GM12891 (cell line): ENCODE results near the gene ATL1.
"Not testable (repeated sequence)": the region's sequence is repeated elsewhere in the genome, so short reads cannot be mapped to it uniquely, and the experiment has no call there.

Experiments
- DNase-seq: peaks from one replicate; pipeline ENCODE4 v3.0.0; 2011; ENCODE audit warnings: low spot score; ENCODE audit not compliant: insufficient read length
- FAIRE-seq: peaks from 2 replicates; lab custom pipeline; 2011; peaks lifted over from hg19 to GRCh38; lab: Jason Lieb, UNC
- PAX5 ChIP-seq: IDR thresholded peaks from 2 replicates; pipeline ENCODE4 v1.6.1; 2011; ENCODE audit warnings: low read length, moderate library complexity, mild to moderate bottlenecking; ENCODE audit not compliant: insufficient read depth, severe bottlenecking
- POLR2A ChIP-seq: IDR thresholded peaks from 2 replicates; pipeline ENCODE4 v1.6.1; 2011; ENCODE audit warnings: low read depth, low read length, control low read depth
- POLR2AphosphoS5 ChIP-seq: IDR thresholded peaks from 2 replicates; pipeline ENCODE4 v1.6.1; 2011; ENCODE audit warnings: low read depth, low read length, control low read depth
- POU2F2 ChIP-seq: IDR thresholded peaks from 2 replicates; pipeline ENCODE4 v1.6.1; 2011; ENCODE audit warnings: low read depth, mild to moderate bottlenecking, control low read depth, low read length, moderate library complexity
- SPI1 ChIP-seq: IDR thresholded peaks from 2 replicates; pipeline ENCODE4 v1.6.1; 2011; ENCODE audit warnings: low read depth, low read length, control low read depth
- TAF1 ChIP-seq: IDR thresholded peaks from 2 replicates; pipeline ENCODE4 v1.6.1; 2011; ENCODE audit warnings: low read depth, low read length, control low read depth

Gene ATL1

GRCh38 chr14:50647282-50647681 is 87.3 kb downstream of the ATL1 start:
- peak; percentile 94 for FAIRE-seq
- DNase-seq, result no peak
- TF ChIP-seq SPI1 (no peak), PAX5 (peak; percentile 40)

GRCh38 chr14:50647753-50648152 is 87.8 kb downstream of the ATL1 start:
- no peak for FAIRE-seq
- TF ChIP-seq PAX5 (no peak), SPI1 (no peak), POLR2A (no peak), POU2F2 (no peak), POLR2AphosphoS5 (no peak)
- DNase-seq, result no peak

GRCh38 chr14:50649691-50650090 is 89.7 kb downstream of the ATL1 start:
- no peak for DNase-seq
- peak; percentile 74 for FAIRE-seq
- TF ChIP-seq POLR2A (no peak), SPI1 (no peak), POU2F2 (no peak), TAF1 (no peak), PAX5 (no peak), POLR2AphosphoS5 (no peak)

DNA sequence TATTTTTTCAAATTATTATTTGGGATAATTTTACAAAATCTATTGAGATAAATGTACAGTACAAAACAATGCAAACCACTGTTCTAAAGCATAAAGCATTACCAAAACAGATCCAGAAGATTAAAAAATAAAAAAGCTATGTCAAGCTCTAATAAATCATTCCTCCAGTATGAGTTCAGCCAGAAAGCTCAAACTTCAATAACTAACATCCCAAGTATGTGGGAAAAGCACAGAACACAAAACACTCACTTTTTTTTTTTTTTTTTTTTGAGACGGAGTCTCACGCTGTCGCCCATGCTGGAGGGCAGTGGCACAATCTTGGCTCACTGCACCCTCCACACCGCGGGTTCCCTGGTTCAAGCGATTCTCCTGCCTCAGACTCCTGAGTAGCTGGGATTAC is 96.8 kb downstream of the ATL1 start:
- DNase-seq, result no peak
- TF ChIP-seq TAF1, result no peak
- TF ChIP-seq POU2F2, result no peak
- no peak for TF ChIP-seq PAX5
- no peak for TF ChIP-seq POLR2A
- TF ChIP-seq SPI1, result no peak
- no peak for TF ChIP-seq POLR2AphosphoS5
- no peak for FAIRE-seq

- FAIRE-seq, result no peak
- TF ChIP-seq PAX5, result no peak
- no peak for TF ChIP-seq SPI1
- no peak for TF ChIP-seq POLR2A
- no peak for TF ChIP-seq TAF1
- no peak for TF ChIP-seq POU2F2
- no peak for TF ChIP-seq POLR2AphosphoS5
- no peak for DNase-seq
Observed at GRCh38 chr14:50657753-50658152, 97.8 kb downstream of the ATL1 start.

DNA sequence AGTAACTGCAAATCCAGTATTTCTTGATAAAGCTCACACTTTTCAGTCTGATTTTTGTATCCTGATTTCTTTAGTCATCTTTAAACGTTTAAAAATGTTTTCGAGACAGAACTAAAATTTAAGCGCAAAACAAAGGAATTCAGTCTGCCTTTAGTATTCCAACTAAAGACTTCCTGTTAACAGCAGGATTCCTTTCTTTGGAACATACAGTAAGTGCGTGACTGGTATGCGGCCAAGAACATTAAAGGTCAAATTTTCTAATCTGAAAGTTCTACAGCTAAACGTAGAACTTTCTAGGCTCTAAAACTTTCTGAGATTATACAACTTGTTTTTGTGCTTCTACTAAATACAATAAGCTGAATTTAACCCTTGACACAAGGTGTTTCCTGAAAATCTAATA is 98.3 kb downstream of the ATL1 start:
- no peak for FAIRE-seq
- no peak for TF ChIP-seq PAX5
- TF ChIP-seq SPI1, result no peak
- TF ChIP-seq TAF1, result no peak
- TF ChIP-seq POLR2A, result no peak
- no peak for TF ChIP-seq POU2F2
- no peak for TF ChIP-seq POLR2AphosphoS5
- DNase-seq, result no peak

- DNase-seq (no peak), FAIRE-seq (no peak)
- no peak for TF ChIP-seq PAX5
- TF ChIP-seq POU2F2, result no peak
- no peak for TF ChIP-seq POLR2AphosphoS5
- TF ChIP-seq TAF1, result no peak
- TF ChIP-seq POLR2A, result no peak
- no peak for TF ChIP-seq SPI1
Observed at GRCh38 chr14:50659327-50659974, 99.5 kb downstream of the ATL1 start.

- FAIRE-seq, result not testable (repeated sequence)
Observed at GRCh38 chr14:50664579-50664978, 104.6 kb downstream of the ATL1 start.

GRCh38 chr14:50665300-50665699 is 105.4 kb downstream of the ATL1 start:
- FAIRE-seq, result peak; percentile 94
- DNase-seq, result not testable (repeated sequence)

More at GRCh38 chr14:50664579-50664978, 104.6 kb downstream of the ATL1 start:
- DNase-seq, result not testable (repeated sequence)

GRCh38 chr14:50666772-50667683 is 107.1 kb downstream of the ATL1 start:
- FAIRE-seq (peak; percentile 62), DNase-seq (no peak)
- no peak for TF ChIP-seq PAX5
- TF ChIP-seq TAF1, result no peak
- no peak for TF ChIP-seq POLR2A
- no peak for TF ChIP-seq SPI1
- TF ChIP-seq POU2F2, result no peak
- no peak for TF ChIP-seq POLR2AphosphoS5

GRCh38 chr14:50667684-50667995 is 107.7 kb downstream of the ATL1 start:
- no peak for DNase-seq
- no peak for TF ChIP-seq POU2F2
- no peak for TF ChIP-seq PAX5
- TF ChIP-seq POLR2AphosphoS5, result no peak
- no peak for TF ChIP-seq SPI1
- no peak for TF ChIP-seq POLR2A
- TF ChIP-seq TAF1, result no peak
- FAIRE-seq, result peak; percentile 90
